ENCODE data around the gene IFI44.
A peak's percentile ranks its signal among the peaks of the same experiment; 100 is the strongest.

Gene IFI44

DNA sequence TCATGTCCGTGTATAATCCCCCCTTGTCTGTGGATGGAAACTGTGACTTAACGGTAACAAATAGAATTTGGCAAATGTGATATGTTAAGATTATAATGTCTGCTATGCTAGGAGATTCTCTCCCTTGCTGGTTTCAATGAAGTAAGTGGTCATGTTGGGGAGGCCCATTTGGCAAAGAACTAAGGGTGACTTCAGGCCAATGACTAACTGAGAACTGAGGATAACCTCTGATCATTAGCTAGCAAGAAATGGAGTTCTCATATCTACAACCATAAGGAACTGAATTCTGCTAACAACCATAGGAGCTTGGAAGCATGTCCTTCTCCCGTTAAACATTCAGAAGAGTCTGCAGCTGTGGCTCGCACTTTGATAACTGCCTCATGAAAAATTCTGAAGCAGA is 27.1 kb upstream of the IFI44 start:
- no peak overlapping the region for H3K4me3 ChIP-seq (ENCODE audit: low read length)
- no peaks in the 10 kb centered on the region for H3K4me1 ChIP-seq (ENCODE audit: control insufficient read depth, insufficient read depth, low read length)
- no peaks in the 10 kb centered on the region for H3K9me3 ChIP-seq (ENCODE audit: control insufficient read depth, low read length)
- H3K9ac ChIP-seq (ENCODE audit: low read length): no peak overlapping the region
- H3K27me3 ChIP-seq (ENCODE audit: control insufficient read depth, insufficient read depth, low read length): no peaks in the 10 kb centered on the region
- no peaks in the 10 kb centered on the region for H3K36me3 ChIP-seq (ENCODE audit: control insufficient read depth, insufficient read depth, low read length)

DNA sequence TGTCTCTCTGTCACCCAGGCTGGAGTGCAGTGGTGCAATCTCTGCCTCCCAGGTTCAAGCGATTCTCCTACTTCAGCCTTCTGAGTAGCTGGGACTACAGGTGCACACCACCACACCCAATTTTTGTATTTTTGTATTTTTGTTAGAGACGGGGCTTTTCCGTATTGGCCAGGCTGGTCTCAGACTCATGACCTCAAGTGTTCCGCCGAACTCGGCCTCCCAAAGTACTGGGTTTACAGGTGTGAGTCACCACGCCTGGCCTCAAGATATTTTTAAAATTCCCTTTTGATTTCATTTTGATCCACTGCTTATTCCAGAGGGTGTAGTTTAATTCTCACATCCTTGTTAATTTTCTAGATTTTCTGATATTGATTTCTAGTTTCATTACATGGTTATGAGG is 25.6 kb upstream of the IFI44 start:
- Histone ChIP-seq H3K4me1 (ENCODE audit: control insufficient read depth, insufficient read depth, low read length) (no peaks in the 10 kb centered on the region), H3K4me3 (ENCODE audit: low read length) (no peak overlapping the region)

GRCh38 chr1:78627321-78627720 is 22.3 kb upstream of the IFI44 start:
- Histone ChIP-seq H3K9me3 (ENCODE audit: control insufficient read depth, low read length) (no peaks in the 10 kb centered on the region), H3K4me1 (ENCODE audit: control insufficient read depth, insufficient read depth, low read length) (no peaks in the 10 kb centered on the region), H3K27me3 (ENCODE audit: control insufficient read depth, insufficient read depth, low read length) (no peaks in the 10 kb centered on the region), H3K9ac (ENCODE audit: low read length) (no peak overlapping the region), H3K36me3 (ENCODE audit: control insufficient read depth, insufficient read depth, low read length) (no peaks in the 10 kb centered on the region), H3K4me3 (ENCODE audit: low read length) (no peak overlapping the region)

More for the DNA sequence above, 25.6 kb upstream of the IFI44 start:
- no peaks in the 10 kb centered on the region for H3K27me3 ChIP-seq (ENCODE audit: control insufficient read depth, insufficient read depth, low read length)
- H3K36me3 ChIP-seq (ENCODE audit: control insufficient read depth, insufficient read depth, low read length): no peaks in the 10 kb centered on the region
- H3K9ac ChIP-seq (ENCODE audit: low read length): no peak overlapping the region
- no peaks in the 10 kb centered on the region for H3K9me3 ChIP-seq (ENCODE audit: control insufficient read depth, low read length)

DNA sequence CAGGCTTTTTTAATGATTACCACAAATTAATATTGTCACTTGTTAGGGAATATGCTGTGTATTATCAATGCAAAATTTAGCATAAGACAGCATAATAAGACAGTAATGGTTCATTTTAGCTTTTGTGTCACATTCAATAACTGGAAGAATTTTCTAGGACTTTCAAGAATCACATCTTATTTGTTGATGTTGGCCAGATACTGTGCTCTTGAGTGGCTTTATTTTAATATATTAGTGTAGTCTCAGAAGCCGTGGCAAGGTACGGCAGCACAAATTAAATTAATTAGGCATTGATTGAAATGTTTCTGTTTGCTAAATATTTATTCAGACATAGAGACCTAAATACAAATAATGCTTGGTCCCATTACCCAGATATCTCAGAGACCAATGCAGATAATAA is 19.0 kb upstream of the IFI44 start:
- Histone ChIP-seq H3K4me3 (ENCODE audit: low read length) (no peak overlapping the region), H3K4me1 (ENCODE audit: control insufficient read depth, insufficient read depth, low read length) (no peaks in the 10 kb centered on the region), H3K36me3 (ENCODE audit: control insufficient read depth, insufficient read depth, low read length) (no peaks in the 10 kb centered on the region), H3K27me3 (ENCODE audit: control insufficient read depth, insufficient read depth, low read length) (no peaks in the 10 kb centered on the region), H3K9me3 (ENCODE audit: control insufficient read depth, low read length) (no peaks in the 10 kb centered on the region), H3K9ac (ENCODE audit: low read length) (no peak overlapping the region)

DNA sequence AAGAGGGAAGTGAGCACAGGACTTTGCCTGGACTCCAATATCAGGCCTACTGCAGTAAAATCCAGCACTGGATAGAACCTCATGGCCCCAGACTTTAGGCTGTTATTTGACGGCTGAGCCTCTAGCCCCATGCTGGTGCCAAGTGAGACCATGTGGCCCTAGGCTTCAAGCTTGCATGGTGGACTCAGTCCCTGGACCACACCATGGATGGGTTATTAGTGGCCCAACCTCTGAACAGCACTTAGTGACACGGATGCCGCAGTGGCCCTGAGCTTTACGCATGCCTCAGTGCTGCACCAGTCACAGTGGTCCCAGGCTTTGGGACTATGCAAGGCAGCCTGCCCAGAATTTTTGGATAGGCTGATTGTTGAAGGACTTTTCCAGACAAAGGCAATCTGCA is 16.4 kb upstream of the IFI44 start:
- H3K4me1 ChIP-seq (ENCODE audit: control insufficient read depth, insufficient read depth, low read length): no peaks in the 10 kb centered on the region
- H3K9ac ChIP-seq (ENCODE audit: low read length): no peak overlapping the region
- no peaks in the 10 kb centered on the region for H3K9me3 ChIP-seq (ENCODE audit: control insufficient read depth, low read length)
- no peak overlapping the region for H3K4me3 ChIP-seq (ENCODE audit: low read length)
- H3K27me3 ChIP-seq (ENCODE audit: control insufficient read depth, insufficient read depth, low read length): no peaks in the 10 kb centered on the region
- H3K36me3 ChIP-seq (ENCODE audit: control insufficient read depth, insufficient read depth, low read length): no peaks in the 10 kb centered on the region

GRCh38 chr1:78640462-78640861 is 9.2 kb upstream of the IFI44 start:
- Histone ChIP-seq H3K27me3 (ENCODE audit: control insufficient read depth, insufficient read depth, low read length) (no peaks in the 10 kb centered on the region), H3K4me3 (ENCODE audit: low read length) (no peak overlapping the region), H3K36me3 (ENCODE audit: control insufficient read depth, insufficient read depth, low read length) (no peaks in the 10 kb centered on the region), H3K9ac (ENCODE audit: low read length) (no peak overlapping the region), H3K4me1 (ENCODE audit: control insufficient read depth, insufficient read depth, low read length) (no peaks in the 10 kb centered on the region), H3K9me3 (ENCODE audit: control insufficient read depth, low read length) (no peaks in the 10 kb centered on the region)

- Histone ChIP-seq H3K27me3 (ENCODE audit: control insufficient read depth, insufficient read depth, low read length) (no peaks in the 10 kb centered on the region), H3K9ac (ENCODE audit: low read length) (no peak overlapping the region), H3K36me3 (ENCODE audit: control insufficient read depth, insufficient read depth, low read length) (no peaks in the 10 kb centered on the region), H3K4me1 (ENCODE audit: control insufficient read depth, insufficient read depth, low read length) (no peaks in the 10 kb centered on the region), H3K9me3 (ENCODE audit: control insufficient read depth, low read length) (no peaks in the 10 kb centered on the region), H3K4me3 (ENCODE audit: low read length) (no peak overlapping the region)
Measured at GRCh38 chr1:78641558-78641957, 8.1 kb upstream of the IFI44 start.

GRCh38 chr1:78645723-78646122 is 3.9 kb upstream of the IFI44 start:
- Histone ChIP-seq H3K4me3 (ENCODE audit: low read length) (no peak overlapping the region), H3K9me3 (ENCODE audit: control insufficient read depth, low read length) (no peaks in the 10 kb centered on the region), H3K36me3 (ENCODE audit: control insufficient read depth, insufficient read depth, low read length) (no peaks in the 10 kb centered on the region), H3K27me3 (ENCODE audit: control insufficient read depth, insufficient read depth, low read length) (no peaks in the 10 kb centered on the region), H3K4me1 (ENCODE audit: control insufficient read depth, insufficient read depth, low read length) (no peaks in the 10 kb centered on the region), H3K9ac (ENCODE audit: low read length) (no peak overlapping the region)

GRCh38 chr1:78647238-78647637 is 2.4 kb upstream of the IFI44 start:
- no peaks in the 10 kb centered on the region for H3K36me3 ChIP-seq (ENCODE audit: control insufficient read depth, insufficient read depth, low read length)
- H3K4me1 ChIP-seq (ENCODE audit: control insufficient read depth, insufficient read depth, low read length): peaks cover 3% of the 10 kb centered on the region
- H3K27me3 ChIP-seq (ENCODE audit: control insufficient read depth, insufficient read depth, low read length): no peaks in the 10 kb centered on the region
- H3K9ac ChIP-seq (ENCODE audit: low read length): no peak overlapping the region
- H3K9me3 ChIP-seq (ENCODE audit: control insufficient read depth, low read length): no peaks in the 10 kb centered on the region
- no peak overlapping the region for H3K4me3 ChIP-seq (ENCODE audit: low read length)

- peaks cover 3% of the 10 kb centered on the region for H3K4me1 ChIP-seq (ENCODE audit: control insufficient read depth, insufficient read depth, low read length)
- H3K4me3 ChIP-seq (ENCODE audit: low read length): no peak overlapping the region
- H3K9me3 ChIP-seq (ENCODE audit: control insufficient read depth, low read length): no peaks in the 10 kb centered on the region
- H3K36me3 ChIP-seq (ENCODE audit: control insufficient read depth, insufficient read depth, low read length): no peaks in the 10 kb centered on the region
- peak overlapping the region; percentile 56 for H3K9ac ChIP-seq (ENCODE audit: low read length)
- no peaks in the 10 kb centered on the region for H3K27me3 ChIP-seq (ENCODE audit: control insufficient read depth, insufficient read depth, low read length)
Measured at GRCh38 chr1:78650114-78650660, 556 bp downstream of the IFI44 start.

DNA sequence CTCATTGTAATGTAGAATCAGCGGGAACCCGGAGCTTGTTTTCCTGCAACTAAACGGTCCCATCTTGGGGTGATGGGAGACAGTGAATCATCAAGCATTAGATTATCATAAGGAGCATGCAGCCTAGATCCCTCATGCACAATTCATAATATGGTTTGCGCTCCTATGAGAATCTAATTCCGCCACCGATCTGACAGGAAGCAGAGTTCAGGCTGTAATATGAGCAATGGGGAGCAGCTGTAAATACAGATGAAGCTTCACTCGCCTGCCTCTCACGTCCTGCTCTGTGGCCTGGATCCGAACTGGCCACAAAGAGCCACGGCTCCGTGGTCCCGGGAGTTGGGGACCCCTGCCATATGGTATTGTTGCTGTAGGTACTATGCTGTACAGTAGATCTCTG is 1.6 kb downstream of the IFI44 start:
- H3K9me3 ChIP-seq (ENCODE audit: control insufficient read depth, low read length): no peaks in the 10 kb centered on the region
- peaks cover 3% of the 10 kb centered on the region for H3K4me1 ChIP-seq (ENCODE audit: control insufficient read depth, insufficient read depth, low read length)
- no peaks in the 10 kb centered on the region for H3K27me3 ChIP-seq (ENCODE audit: control insufficient read depth, insufficient read depth, low read length)
- no peak overlapping the region for H3K9ac ChIP-seq (ENCODE audit: low read length)
- no peak overlapping the region for H3K4me3 ChIP-seq (ENCODE audit: low read length)
- H3K36me3 ChIP-seq (ENCODE audit: control insufficient read depth, insufficient read depth, low read length): no peaks in the 10 kb centered on the region

DNA sequence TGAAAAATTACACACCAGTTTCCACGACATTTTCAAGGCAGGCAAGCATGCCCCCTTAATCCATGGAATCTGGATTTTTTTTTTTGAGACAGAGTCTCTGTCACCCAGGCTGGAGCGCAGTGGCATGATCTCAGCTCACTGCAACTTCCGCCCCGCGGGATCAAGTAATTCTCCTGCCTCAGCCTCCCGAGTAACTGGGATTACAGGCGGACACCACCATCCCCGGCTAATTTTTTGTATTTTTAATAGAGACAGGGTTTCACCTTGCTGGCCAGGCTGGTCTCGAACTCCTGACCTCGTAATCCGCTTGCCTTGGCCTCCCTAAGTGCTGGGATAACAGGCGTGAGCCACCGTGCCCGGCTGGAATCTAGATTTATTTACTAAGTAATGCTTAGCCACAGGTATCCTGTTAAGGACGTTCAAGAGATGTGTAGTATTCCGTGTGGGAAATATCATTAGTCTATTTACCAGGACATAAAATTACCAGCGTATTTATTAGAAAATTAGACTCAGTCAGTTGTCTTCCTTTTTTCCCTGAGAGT is 2.5 kb downstream of the IFI44 start:
- no peaks in the 10 kb centered on the region for H3K36me3 ChIP-seq (ENCODE audit: control insufficient read depth, insufficient read depth, low read length)
- H3K9ac ChIP-seq (ENCODE audit: low read length): no peak overlapping the region
- H3K27me3 ChIP-seq (ENCODE audit: control insufficient read depth, insufficient read depth, low read length): no peaks in the 10 kb centered on the region
- H3K4me1 ChIP-seq (ENCODE audit: control insufficient read depth, insufficient read depth, low read length): peaks cover 3% of the 10 kb centered on the region
- H3K9me3 ChIP-seq (ENCODE audit: control insufficient read depth, low read length): no peaks in the 10 kb centered on the region
- H3K4me3 ChIP-seq (ENCODE audit: low read length): no peak overlapping the region

- Histone ChIP-seq H3K9ac (ENCODE audit: low read length) (no peak overlapping the region), H3K27me3 (ENCODE audit: control insufficient read depth, insufficient read depth, low read length) (no peaks in the 10 kb centered on the region), H3K36me3 (ENCODE audit: control insufficient read depth, insufficient read depth, low read length) (no peaks in the 10 kb centered on the region), H3K4me1 (ENCODE audit: control insufficient read depth, insufficient read depth, low read length) (no peaks in the 10 kb centered on the region), H3K9me3 (ENCODE audit: control insufficient read depth, low read length) (no peaks in the 10 kb centered on the region), H3K4me3 (ENCODE audit: low read length) (no peak overlapping the region)
Measured at GRCh38 chr1:78658901-78659300, 9.3 kb downstream of the IFI44 start.
